Epidermal melanocyte (primary cell): ENCODE results near the gene PPP1R26.

Source experiments
- DNase-seq: peaks from one replicate; pipeline ENCODE4 v3.0.0; 2011; ENCODE audit warnings: low spot score; ENCODE audit not compliant: insufficient read length

Gene PPP1R26

DNA sequence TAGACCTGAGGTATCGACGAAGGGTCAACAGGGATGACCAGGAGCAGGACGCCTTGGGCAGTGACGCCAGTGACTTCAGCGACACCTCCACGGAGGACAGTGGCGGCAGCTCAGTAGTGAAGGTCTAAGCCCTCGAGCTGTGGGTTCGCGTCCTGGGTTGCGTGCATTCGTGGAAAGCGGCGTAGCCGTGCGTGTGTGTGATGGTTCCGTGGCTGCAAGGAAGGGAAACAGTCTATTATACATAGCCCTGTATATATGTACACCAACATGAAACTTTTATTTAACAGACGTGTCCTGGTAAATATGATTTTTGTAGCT lies 8.4 kb downstream of the PPP1R26 start:
- DNase-seq = no peak

DNA sequence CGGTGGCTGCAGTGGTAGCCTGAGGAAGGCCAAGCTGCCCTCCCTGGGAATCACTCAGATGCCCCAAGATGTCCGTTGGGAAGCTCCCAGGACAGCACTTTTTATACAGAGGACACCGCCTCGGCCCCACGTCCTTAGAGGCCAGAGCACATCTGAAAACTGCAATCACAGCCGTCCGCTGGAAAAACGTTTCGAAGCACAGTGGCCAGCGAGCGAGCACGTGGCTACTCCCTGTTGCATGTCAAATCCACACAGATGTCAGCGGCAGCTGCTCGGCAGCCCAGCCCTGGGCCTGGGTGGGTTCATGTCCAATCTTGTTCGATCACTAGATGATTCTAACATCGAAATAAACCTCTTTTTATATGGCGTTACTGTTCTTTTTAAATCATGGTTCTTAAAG lies 8.9 kb downstream of the PPP1R26 start:
- no peak for DNase-seq

DNA sequence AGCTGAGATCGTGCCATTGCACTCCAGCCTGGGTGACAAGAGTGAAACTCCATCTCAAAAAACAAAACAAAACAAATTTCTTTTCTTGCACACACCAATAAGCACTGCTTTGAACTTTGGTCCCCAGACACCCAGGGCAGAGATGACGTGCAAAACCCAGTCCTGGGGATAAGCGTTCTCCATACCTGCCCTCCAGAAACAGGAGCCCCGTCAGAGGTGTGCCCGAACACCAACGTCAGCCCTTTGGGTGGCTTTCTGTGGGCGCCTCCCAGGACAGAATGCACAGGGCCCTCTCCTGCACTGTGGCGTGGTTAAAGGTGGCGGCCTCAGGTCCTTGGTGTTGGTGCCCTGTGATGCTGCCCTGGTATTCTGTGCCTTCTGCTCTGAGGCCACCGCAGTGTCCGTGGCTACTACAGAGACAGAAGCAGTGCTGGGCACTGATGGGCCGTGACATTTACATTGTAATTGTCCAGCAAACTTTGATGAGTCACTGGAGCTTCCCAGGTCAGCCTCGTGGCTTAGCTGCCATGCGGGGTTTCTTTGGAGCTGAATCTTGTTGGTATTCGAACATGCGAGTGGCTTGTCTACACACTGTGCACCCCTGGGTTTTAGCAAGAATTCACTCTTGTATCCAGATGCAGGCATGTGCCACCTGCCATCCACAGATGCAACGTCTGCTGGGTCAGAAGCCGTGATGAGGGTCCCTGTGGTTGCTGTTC lies 9.8 kb downstream of the PPP1R26 start:
- no peak for DNase-seq

DNA sequence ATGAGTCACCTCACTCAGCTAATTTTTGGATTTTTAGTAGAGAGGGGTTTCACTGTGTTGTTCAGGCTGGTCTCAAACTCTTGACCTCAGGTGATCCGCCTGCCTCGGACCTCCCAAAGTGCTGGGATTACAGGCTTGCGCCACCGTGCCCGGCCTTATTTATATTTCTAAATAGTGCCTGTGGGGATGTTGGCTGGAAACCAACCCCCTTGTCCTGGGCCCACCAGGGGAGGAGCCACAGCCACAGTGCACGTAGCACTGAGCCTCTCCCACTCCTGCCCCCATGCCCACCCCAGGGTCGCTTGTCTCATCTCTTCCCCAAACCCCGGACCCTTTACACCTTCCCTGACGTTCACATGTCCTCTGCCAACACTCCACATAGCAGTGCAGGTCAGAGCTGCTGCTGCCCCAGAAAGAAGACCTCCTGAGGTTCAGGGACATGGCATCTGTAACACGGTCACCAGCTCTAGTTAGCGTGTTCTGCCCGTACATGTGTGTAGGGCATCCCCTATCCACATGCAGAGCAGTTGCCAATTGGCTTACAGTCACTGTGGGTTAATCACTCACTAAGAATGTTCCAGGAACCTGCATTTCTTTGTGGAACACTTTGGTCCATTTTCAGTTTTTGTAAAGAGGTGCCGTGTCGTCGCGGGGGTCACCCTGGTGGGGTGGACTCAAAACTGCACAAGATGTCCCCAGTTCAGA lies 10.7 kb downstream of the PPP1R26 start:
- DNase-seq = no peak

DNA sequence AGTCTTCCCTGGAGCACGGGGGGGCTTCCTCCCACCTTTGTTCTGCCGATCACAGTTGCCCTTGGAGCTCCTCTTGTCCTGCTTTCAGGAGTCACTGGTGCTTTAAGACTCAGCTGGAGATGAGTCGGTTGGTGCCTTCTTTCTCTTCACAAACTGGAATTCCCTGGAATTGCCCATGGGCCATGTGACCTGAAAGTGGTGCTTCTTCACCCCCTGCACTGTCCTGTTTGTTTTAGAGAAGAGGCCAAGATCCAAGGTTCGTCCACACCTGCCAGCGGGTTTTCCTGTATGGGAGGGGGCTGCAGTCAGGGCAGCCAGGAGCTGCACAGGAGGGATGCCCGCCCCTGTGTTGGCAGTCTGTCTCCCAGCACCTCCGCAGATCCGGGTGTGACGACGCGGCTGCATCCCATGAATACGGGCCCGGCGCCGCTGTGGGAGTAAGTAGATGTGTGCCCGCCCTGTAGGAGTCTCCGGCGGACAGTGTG lies 11.4 kb downstream of the PPP1R26 start:
- DNase-seq = no peak

DNA sequence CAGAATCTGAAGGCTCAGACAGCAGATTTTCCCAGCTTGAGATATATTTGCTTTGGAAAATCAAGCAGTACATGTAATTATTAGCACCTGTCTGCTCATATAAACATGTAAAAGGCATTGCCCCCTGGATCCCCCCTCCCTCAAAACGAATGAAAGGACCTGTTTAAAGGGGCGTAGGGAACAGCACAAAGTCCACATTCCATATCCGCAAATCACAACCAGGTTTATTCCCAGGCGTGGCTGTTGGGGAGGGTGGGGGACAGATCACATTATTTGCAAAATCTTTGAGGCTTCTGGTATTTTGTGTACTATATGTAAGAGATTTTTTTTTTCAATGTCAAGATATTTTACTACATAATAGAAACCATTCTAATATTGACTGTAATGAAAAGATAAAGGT lies 12.2 kb downstream of the PPP1R26 start:
- DNase-seq = no peak

DNA sequence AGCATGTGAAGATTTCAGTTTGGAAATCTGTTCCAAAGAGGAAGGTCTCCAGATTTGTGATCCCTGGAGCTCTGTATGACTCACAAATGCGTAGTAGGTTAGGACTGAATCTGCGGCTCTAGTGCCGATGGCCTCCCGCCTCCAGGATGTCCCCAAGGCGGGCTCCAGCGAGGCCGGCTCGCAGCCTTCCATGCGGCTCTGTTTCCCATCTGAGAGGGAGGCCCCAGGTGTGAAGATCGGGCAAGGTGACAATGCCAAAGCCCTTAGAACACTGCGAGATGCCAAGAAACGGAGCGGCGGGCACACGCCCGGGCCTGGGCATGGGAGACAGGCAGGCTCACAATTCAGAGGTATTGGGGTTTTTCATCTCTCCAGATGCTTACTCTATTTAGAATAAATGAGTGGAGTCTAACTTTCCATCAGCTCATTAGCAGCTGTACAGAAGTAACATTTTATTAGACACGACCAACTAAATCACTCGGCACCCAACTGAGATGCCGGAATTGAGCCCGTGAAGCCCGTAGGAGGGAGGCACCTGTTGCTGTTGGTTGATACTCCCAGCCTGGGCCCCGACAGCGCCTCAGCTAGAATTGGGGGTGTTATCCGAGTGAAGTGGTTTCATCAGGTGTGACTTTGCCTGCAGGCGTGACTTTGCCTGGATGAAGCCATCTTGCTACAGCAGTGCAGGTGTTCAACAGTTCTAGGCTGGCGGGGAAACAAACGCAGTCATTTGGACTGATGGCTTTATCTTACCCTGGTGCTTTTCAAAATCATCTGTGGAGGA lies 13.5 kb downstream of the PPP1R26 start:
- no peak for DNase-seq

DNA sequence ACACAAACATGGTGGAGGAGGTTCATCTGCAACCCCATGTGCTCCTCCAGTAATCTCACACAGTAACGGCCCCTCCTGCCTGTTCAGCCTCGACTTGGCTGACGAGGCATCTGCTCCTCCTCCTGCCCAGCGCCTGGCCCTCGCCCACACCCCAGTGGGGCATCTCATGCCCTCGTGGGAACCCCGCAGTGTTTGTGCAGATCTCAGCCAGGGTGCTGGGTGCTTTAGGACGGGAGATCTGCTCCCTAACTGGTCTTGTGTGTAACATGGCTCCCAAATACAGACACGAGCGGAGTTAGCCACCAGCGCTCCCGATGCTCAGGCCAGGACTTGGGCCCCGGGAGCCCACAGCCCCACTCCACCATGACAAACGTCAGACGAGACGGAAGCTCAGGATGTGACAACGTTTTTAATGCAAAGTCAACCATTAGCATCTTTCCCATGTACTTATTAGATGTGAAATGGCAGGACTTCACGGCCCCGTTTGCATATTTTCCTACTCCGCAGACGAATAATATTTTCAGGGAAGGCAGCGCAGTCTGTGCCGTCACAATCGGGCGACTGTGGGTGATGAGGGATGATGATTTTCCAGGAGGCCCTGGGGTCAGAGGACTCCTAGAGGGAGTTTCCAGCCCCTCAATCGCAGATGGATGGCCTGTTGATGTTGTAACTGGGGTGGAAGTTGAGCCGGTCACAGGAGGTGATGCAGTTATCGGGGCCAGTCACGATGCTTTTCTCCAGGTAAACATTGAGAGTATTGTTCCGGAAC lies 15.4 kb downstream of the PPP1R26 start:
- no peak for DNase-seq

DNA sequence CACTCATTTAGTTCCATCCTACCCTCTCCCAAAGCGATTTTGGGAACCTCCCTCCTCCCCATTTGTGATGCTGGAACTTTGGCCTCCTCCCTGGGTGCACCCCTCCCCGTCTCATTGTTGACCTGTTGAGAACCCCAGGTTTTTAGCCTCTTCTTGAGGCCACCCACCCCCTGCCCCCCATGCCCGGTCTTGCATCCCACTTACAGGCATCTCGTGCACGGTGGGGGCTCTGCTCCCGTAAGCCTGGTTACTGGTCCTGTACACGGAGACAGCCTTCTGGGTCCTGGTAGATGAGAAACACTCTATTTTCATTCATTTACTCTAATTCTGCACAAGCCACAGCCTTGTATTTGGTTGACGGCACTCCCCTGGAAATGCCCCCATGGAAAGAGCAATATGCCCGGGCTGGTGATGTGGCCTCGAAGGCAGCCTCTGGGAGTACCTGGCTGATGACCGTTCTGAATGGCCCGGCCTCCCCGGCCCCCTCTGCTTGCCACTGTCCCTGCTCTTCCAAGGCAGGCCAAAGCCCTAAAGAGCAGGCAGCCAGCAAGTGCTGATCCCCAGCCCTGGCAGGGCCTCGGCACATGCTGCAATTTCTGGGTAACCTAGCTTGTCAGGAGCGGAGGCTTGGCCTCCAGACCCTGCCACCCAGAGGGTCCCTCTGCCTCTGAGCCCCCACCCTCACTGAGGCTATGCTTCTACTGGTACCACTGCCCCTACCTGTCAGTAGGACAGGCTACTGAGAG lies 19.0 kb downstream of the PPP1R26 start:
- DNase-seq = no peak

DNA sequence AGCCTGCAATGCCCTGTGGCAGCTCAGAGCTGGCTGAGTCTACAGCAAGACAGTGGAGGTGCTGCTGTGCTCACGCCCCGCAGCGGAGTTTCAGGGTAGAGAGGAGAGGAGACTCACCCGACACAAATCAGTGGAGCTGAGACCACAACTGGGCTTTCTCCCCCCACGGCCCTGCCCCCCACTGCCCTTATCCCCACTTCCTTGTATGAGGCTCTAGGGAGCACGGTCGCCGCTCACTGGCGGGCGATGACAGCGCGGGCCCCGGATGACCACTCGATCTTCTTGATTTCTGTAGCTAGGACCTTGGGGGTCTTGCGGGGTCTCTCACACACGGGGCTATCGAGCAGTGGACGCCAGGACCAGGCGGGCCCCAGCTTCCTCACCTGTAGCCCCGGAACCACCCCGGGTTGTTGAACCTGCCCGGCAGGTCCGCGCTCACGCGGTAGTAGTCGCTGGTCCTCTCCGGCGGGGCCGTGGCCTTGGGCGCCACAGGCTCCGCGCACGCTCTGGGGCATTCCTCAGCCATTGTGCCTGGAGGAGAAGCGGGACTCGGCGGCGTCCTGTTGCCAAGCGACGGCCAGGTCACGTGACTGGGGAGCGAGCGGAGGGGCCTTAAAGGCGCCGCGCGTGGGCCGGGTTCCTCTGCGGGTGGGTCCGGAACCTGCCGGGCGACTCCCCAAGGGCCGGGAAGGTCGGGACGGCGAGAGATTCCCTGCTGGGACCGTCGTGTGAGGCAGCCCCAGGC lies 19.9 kb downstream of the PPP1R26 start:
- peak; percentile 74 for DNase-seq

DNA sequence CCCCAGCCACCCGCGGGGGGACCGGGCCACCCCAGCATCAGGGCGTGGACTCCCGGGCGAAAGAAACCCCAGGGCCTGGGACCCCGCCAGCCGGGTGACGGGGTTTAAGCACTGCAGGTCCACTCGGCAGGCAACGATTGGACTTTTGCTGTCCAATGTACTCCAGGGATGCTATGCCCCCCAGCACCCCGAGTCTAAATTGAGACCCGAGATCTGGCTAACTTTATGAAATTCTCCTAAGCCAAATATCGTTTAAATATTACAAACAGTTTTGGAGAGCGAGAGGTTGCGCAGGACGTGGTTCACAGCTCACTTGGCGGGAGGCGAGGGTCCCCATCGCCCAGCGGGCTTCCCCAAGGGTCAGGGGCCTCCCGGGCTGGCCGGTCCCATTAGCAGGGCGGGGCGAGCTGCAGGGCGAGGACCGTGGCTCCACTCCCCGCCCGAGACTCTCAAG lies 20.5 kb downstream of the PPP1R26 start:
- no peak for DNase-seq

DNA sequence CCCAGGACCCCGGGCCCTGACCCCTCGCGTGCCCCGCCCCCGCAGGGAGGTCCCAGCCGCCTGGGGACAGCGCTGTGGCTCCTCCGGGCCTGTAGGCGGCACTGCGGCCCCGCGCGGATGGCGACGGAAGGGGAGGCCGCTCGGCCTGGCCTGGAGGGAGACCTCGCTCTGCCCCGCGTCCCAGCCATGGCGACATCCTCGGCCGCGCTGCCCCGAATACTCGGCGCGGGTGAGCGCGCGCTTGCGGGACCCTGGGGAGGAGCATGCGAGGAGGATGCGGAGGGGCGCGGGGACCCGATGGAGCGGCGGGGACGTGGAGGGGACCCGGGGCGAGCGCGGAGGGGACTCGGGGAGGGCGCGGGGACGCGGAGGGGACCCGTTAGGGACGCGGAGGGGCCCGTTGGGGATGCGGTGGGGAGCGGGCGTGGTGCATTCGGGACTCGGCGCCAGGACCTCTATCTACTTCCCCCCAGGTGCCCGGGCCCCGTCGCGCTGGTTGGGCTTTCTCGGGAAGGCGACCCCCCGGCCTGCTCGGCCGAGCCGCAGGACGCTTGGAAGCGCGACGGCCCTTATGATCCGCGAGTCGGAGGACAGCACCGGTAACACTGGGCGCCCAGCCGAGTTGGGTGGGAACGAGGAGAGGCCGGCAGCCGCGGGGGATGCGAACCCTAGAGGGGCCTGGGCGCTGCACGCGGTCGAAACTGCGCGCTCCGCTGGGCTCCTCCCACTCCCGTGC lies 21.1 kb downstream of the PPP1R26 start, which contains the start of gene MRPS2:
MRPS2 (plus strand) TSS at position 158 of the 736 bp plus-strand sequence; CDS start at position 187, 29 bp downstream.
- DNase-seq = peak; percentile 91

DNA sequence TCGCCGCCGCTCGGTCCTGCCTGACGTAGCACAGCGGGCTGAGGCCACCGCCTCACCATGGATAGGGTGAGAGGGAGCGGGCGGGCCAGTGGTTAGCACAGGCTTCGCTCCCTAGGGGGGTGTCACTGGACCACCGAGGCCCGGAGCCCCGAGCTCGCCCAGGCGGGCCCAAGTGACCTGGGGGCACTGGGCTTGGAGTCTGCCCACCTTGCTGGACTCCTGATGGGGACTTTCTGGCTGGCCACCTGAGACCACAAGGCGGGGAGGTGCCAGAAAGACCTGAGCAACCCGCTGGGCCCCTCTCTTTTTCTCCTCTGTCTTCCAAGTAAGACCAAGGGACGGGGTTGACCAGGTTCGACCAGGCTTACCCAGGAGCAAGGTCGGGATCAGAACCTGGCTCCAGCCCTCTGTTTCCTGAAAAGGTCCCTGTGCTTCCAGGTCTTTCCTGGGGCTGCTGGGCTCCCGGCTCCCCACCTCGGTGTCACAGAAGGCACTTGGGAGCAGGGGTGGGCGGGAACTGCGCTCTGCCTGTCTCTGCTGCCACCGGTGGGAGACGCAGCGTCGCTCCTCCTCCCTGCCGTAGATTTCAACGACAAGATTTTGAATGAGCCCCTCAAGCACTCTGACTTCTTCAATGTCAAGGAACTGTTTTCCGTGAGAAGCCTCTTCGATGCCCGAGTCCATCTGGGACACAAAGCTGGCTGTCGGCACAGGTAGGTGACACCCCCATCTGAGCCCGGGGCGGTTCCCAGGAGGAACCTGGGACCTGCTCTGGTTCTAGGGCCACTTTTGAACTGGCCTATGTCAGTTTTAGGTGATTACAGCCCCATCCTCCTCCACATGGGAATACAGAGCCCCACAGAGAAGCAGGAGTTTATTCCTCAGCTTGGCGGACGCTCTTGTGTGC lies 21.9 kb downstream of the PPP1R26 start:
- peak; percentile 53 for DNase-seq

DNA sequence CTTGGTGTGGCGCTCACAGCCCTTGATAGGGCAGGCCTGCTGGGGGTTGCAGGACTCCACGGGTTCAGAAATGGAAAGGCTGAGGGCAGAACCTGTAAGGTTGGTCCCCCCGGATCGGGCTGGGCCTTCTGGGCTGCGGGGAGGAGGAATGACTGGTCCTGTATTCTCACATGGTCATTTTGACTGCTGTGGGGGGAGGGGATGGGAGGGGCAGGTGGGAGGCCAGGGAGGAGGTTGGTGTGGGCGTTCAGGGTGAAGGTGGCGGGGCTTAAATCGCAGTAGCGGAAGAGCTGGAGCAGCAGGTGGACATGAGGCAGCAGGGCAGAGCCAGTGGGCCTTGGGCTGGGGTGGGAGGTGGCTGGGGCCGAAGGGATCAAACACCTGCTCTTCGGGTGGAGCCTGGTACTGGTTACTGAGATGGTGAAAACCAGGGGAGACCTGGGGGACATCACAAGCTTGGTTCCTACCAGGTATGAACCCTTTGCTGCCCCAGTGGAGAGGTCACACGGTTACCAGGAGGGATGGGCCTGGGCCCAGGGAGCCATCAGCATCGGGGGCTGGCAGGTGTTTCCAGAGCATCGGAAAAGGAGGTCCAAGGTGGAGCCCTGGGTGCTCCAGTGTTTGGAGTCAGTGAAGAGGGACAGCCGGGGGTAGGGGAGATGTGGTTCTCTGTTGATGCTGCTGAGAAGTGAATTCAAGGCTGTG lies 22.7 kb downstream of the PPP1R26 start:
- DNase-seq = no peak

DNA sequence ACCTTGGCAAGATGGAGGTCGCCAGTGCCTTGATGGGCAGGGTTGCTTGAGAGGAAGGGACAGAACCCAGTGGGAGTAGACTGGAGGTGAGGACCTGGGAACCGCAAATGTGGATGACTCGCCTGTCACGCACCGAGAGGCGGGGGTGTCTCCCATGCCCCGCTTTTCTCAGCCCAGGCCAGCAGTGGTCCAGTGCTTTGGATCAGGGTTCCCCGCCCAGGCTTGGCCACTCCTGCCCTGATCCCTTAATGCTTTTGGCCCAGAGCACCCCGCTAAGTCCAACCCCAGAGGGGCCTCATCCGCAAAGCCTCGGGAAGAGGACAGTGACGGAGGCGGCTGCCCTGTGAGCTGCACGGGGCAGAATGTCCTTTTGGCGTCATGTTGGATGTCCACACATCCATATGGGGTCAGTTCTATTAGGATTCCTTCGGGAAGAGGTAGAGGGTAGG lies 23.3 kb downstream of the PPP1R26 start:
- DNase-seq = no peak

DNA sequence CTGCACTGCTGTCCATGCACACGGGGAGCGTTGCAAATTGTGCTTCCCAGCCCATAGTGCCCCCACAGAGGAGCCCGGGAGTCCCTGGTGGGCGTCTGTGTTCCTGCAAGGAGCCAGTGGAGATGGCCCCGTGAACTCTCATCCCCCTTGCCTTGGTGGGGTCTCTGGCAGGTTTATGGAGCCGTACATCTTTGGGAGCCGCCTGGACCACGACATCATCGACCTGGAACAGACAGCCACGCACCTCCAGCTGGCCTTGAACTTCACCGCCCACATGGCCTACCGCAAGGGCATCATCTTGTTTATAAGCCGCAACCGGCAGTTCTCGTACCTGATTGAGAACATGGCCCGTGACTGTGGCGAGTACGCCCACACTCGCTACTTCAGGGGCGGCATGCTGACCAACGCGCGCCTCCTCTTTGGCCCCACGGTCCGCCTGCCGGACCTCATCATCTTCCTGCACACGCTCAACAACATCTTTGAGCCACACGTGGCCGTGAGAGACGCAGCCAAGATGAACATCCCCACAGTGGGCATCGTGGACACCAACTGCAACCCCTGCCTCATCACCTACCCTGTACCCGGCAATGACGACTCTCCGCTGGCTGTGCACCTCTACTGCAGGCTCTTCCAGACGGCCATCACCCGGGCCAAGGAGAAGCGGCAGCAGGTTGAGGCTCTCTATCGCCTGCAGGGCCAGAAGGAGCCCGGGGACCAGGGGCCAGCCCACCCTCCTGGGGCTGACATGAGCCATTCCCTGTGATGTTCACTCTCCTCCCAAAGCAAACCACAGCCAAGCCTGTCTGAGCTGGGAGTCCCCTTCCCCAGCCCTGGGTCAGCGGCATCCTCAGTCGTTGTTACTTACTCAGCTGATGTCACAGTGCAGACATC lies 24.0 kb downstream of the PPP1R26 start:
- DNase-seq = no peak
